Progenitor cell of endocrine pancreas (in vitro differentiated cells): ENCODE results near the gene ADRB1. TPM values are rescaled to one million over a fixed set of nuclear protein-coding genes. Genes with fewer than 3 reads are reported as not detected.

Experiments used
- DNase-seq: peaks from one replicate; pipeline ENCODE4 v3.0.0; 2021; ENCODE audit warnings: low spot score; ENCODE audit not compliant: unreplicated experiment
- H3K27ac Mint-ChIP-seq: 2 replicates; pipeline ENCODE4 v1.8.0; 2021; ENCODE audit warnings: mild to moderate bottlenecking, moderate library complexity, mixed read lengths
- H3K27me3 Mint-ChIP-seq: 2 replicates; pipeline ENCODE4 v1.8.0; 2021; ENCODE audit warnings: mixed read lengths
- H3K36me3 Mint-ChIP-seq: 2 replicates; pipeline ENCODE4 v1.8.0; 2022; ENCODE audit warnings: mixed read lengths; ENCODE audit not compliant: insufficient read depth
- H3K4me1 Mint-ChIP-seq: 2 replicates; pipeline ENCODE4 v1.8.0; 2021; ENCODE audit warnings: low read depth, mixed read lengths
- H3K4me3 Mint-ChIP-seq: 2 replicates; pipeline ENCODE4 v1.8.0; 2021; ENCODE audit warnings: low read depth, mild to moderate bottlenecking, moderate library complexity, mixed read lengths
- H3K9me3 Mint-ChIP-seq: 2 replicates; pipeline ENCODE4 v1.8.0; 2021; ENCODE audit warnings: low read depth, mixed read lengths
- CTCF ChIP-seq: fragments of 200-600 bp; sonication (generic); IDR thresholded peaks from one replicate; pipeline ENCODE4 v1.5.0; 2021; ENCODE audit warnings: antibody characterized with exemption, mild to moderate bottlenecking; ENCODE audit not compliant: unreplicated experiment
- total RNA-seq: library from RNA; stranded (reverse); gene quantifications from 2 replicates; pipeline ENCODE4 v1.2.1, GENCODE V29; 2021

The ADRB1 gene
- total RNA-seq, 1 donor from 2014 or later = not detected

GRCh38 chr10:114053946-114054345 is 10.3 kb downstream of the ADRB1 start:
- Mint-ChIP-seq H3K27me3 (peaks cover 44% of the 10 kb centered on the region), H3K27ac (no peak overlapping the region), H3K4me1 (no peaks in the 10 kb centered on the region), H3K4me3 (no peak overlapping the region), H3K36me3 (no peaks in the 10 kb centered on the region), H3K9me3 (no peaks in the 10 kb centered on the region)
- no peak for TF ChIP-seq CTCF
- DNase-seq = no peak

GRCh38 chr10:114057855-114058254 is 14.2 kb downstream of the ADRB1 start:
- H3K4me1 Mint-ChIP-seq = no peaks in the 10 kb centered on the region
- H3K27ac Mint-ChIP-seq = no peak overlapping the region
- peaks cover 13% of the 10 kb centered on the region for H3K27me3 Mint-ChIP-seq
- H3K9me3 Mint-ChIP-seq = no peaks in the 10 kb centered on the region
- no peak for TF ChIP-seq CTCF
- DNase-seq = no peak
- no peak overlapping the region for H3K4me3 Mint-ChIP-seq
- no peaks in the 10 kb centered on the region for H3K36me3 Mint-ChIP-seq

- DNase-seq = no peak
- no peaks in the 10 kb centered on the region for H3K36me3 Mint-ChIP-seq
- H3K4me1 Mint-ChIP-seq = no peaks in the 10 kb centered on the region
- TF ChIP-seq CTCF = no peak
- no peaks in the 10 kb centered on the region for H3K9me3 Mint-ChIP-seq
- H3K4me3 Mint-ChIP-seq = no peak overlapping the region
- peaks cover 14% of the 10 kb centered on the region for H3K27me3 Mint-ChIP-seq
- H3K27ac Mint-ChIP-seq = no peak overlapping the region
Measured at GRCh38 chr10:114058297-114058696, 14.6 kb downstream of the ADRB1 start.

GRCh38 chr10:114059561-114059960 is 15.9 kb downstream of the ADRB1 start:
- Mint-ChIP-seq H3K27ac (no peak overlapping the region), H3K4me3 (no peak overlapping the region), H3K9me3 (no peaks in the 10 kb centered on the region), H3K4me1 (no peaks in the 10 kb centered on the region), H3K36me3 (no peaks in the 10 kb centered on the region), H3K27me3 (peaks cover 14% of the 10 kb centered on the region)
- no peak for DNase-seq
- no peak for TF ChIP-seq CTCF

GRCh38 chr10:114060456-114060855 is 16.8 kb downstream of the ADRB1 start:
- no peaks in the 10 kb centered on the region for H3K4me1 Mint-ChIP-seq
- H3K27ac Mint-ChIP-seq = no peak overlapping the region
- peaks cover 18% of the 10 kb centered on the region for H3K27me3 Mint-ChIP-seq
- TF ChIP-seq CTCF = no peak
- no peaks in the 10 kb centered on the region for H3K9me3 Mint-ChIP-seq
- DNase-seq = no peak
- no peaks in the 10 kb centered on the region for H3K36me3 Mint-ChIP-seq
- H3K4me3 Mint-ChIP-seq = no peak overlapping the region

GRCh38 chr10:114061148-114061547 is 17.5 kb downstream of the ADRB1 start:
- Mint-ChIP-seq H3K9me3 (no peaks in the 10 kb centered on the region), H3K4me1 (no peaks in the 10 kb centered on the region), H3K27ac (no peak overlapping the region), H3K4me3 (no peak overlapping the region), H3K36me3 (no peaks in the 10 kb centered on the region), H3K27me3 (peaks cover 18% of the 10 kb centered on the region)
- no peak for TF ChIP-seq CTCF
- DNase-seq = no peak
